K562 (cell line): ENCODE data around the gene EPB41L3. TPM values are rescaled to one million over a fixed set of nuclear protein-coding genes. Genes with fewer than 3 reads are reported as not detected.

ENCODE experiments used
- ATAC-seq: fragments of 200-7000 bp; cut with Tn5 transposase; 3 replicates; pipeline ENCODE4 v1.9.1; 2020; ENCODE audit warnings: moderate library complexity
- BruUV-seq: library from RNA; stranded (reverse); fragments of 400-500 nt; replicated peaks from 2 replicates; lab custom pipeline; 2021; lab: Mats Ljungman, UMichigan
- CTCF ChIA-PET: fragments of 300-600 bp; formaldehyde crosslinking; extraction: SDS; loops from one replicate; lab custom pipeline; 2021; ENCODE audit warnings: low intra/inter-chr PET ratio; lab: Yijun Ruan, JAX
- POLR2A ChIA-PET: fragments of 300-600, 350-650 bp; sonication (Branson Sonifier 250); formaldehyde crosslinking; extraction: SDS; loops from one replicate; lab custom pipeline; 2021; ENCODE audit warnings: antibody characterized with exemption, inconsistent platforms; lab: Yijun Ruan, JAX
- DNase-seq, 4 experiments: peaks; one replicate each; pipeline versions ENCODE4 v3.0.0 to v3.0.0-alpha.2; 2011 to 2018; ENCODE audit warnings: low spot score in 3 of 4, mixed read lengths in 3 of 4; ENCODE audit errors: extremely low read depth in 1 of 4
- FAIRE-seq: peaks from 2 replicates; lab custom pipeline; 2011; peaks lifted over from hg19 to GRCh38; lab: Jason Lieb, UNC
- H2AFZ ChIP-seq: 2 replicates; pipeline ENCODE4 v1.6.0; 2011; ENCODE audit warnings: low read depth, low read length, control low read depth, inconsistent platforms
- H3K27ac ChIP-seq: fragments of 200-600 bp; 3 replicates; pipeline ENCODE4 v1.8.0; 2011; ENCODE audit warnings: low read depth, mild to moderate bottlenecking, control low read depth, inconsistent platforms, low read length, moderate library complexity, mixed read lengths; ENCODE audit errors: extremely low read depth
- H3K27me3 ChIP-seq, 2 experiments: fragments of 300-600 bp in 1 of 2; 2 replicates in 1 of 2; 3 replicates in 1 of 2; pipeline versions ENCODE4 v1.6.0 to v1.8.0; 2011; ENCODE audit warnings: inconsistent platforms in 2 of 2, low read length in 2 of 2, mild to moderate bottlenecking in 1 of 2, mixed read lengths in 1 of 2, moderate library complexity in 1 of 2; ENCODE audit not compliant: control insufficient read depth in 2 of 2, insufficient read depth in 2 of 2
- H3K36me3 ChIP-seq: fragments of 300-600 bp; 3 replicates; pipeline ENCODE4 v1.8.0; 2011; ENCODE audit warnings: mild to moderate bottlenecking, low read length, inconsistent platforms; ENCODE audit not compliant: control insufficient read depth, insufficient read depth
- H3K4me1 ChIP-seq, 2 experiments: fragments of 200-600 bp in 1 of 2; replicated peaks in 1 of 2; 2 replicates in 1 of 2; 3 replicates in 1 of 2; pipeline versions ENCODE4 v1.5.1 to v1.8.0; 2011; ENCODE audit warnings: inconsistent platforms in 2 of 2, low read length in 2 of 2, mild to moderate bottlenecking in 1 of 2, mixed read lengths in 1 of 2, moderate library complexity in 1 of 2; ENCODE audit not compliant: control insufficient read depth in 2 of 2, insufficient read depth in 2 of 2
- H3K4me2 ChIP-seq: 2 replicates; pipeline ENCODE4 v1.6.1; 2011; ENCODE audit warnings: low read length, control low read depth, inconsistent platforms, mixed read lengths; ENCODE audit not compliant: insufficient read depth
- H3K4me3 ChIP-seq: fragments of 200-600 bp; sonication (generic), shearing (Covaris generic); 2 replicates; pipeline ENCODE4 v1.5.1; 2016; ENCODE audit warnings: control low read depth, inconsistent platforms
- H3K79me2 ChIP-seq: fragments of 200-600 bp; 3 replicates; pipeline ENCODE4 v1.8.0; 2011; ENCODE audit warnings: low read length, inconsistent platforms; ENCODE audit not compliant: control insufficient read depth, insufficient read depth
- H3K9ac ChIP-seq, 2 experiments: 2 replicates each; pipeline versions ENCODE4 v1.6.0 to v1.6.1; 2011; ENCODE audit warnings: low read depth in 2 of 2, low read length in 2 of 2, control low read depth in 1 of 2, inconsistent platforms in 1 of 2, mild to moderate bottlenecking in 1 of 2, mixed read lengths in 1 of 2; ENCODE audit not compliant: insufficient read depth in 1 of 2
- H3K9me1 ChIP-seq: one replicate; pipeline ENCODE4 v1.6.0; 2011; ENCODE audit warnings: inconsistent platforms, mild to moderate bottlenecking, low read length, moderate library complexity; ENCODE audit not compliant: control insufficient read depth, insufficient read depth
- H3K9me3 ChIP-seq: replicated peaks from 2 replicates; pipeline ENCODE4 v1.5.1; 2011; ENCODE audit warnings: low read depth, low read length, inconsistent platforms; ENCODE audit not compliant: control insufficient read depth, insufficient read depth
- H4K20me1 ChIP-seq: replicated peaks from 2 replicates; pipeline ENCODE4 v1.6.1; 2011; ENCODE audit warnings: low read length, inconsistent platforms, mixed read lengths; ENCODE audit not compliant: control insufficient read depth, insufficient read depth
- ASH1L ChIP-seq: fragments of 450-650 bp; IDR thresholded peaks from 2 replicates; pipeline ENCODE4 v1.6.1; 2018; ENCODE audit warnings: borderline replicate concordance, mild to moderate bottlenecking, low read depth; ENCODE audit not compliant: partially characterized antibody
- ATF7 ChIP-seq: fragments of 450-650 bp; IDR thresholded peaks from 2 replicates; pipeline ENCODE4 v1.7.1; 2014; ENCODE audit warnings: mild to moderate bottlenecking, moderate library complexity
- BCOR ChIP-seq: fragments of 450-650 bp; IDR thresholded peaks from 2 replicates; pipeline ENCODE4 v1.6.1; 2016
- CC2D1A ChIP-seq: fragments of 450-650 bp; IDR thresholded peaks from 2 replicates; pipeline ENCODE4 v1.6.1; 2017; ENCODE audit warnings: mild to moderate bottlenecking
- CCNT2 ChIP-seq: IDR thresholded peaks from 2 replicates; pipeline ENCODE4 v1.6.1; 2011; ENCODE audit warnings: borderline replicate concordance, low read depth, mild to moderate bottlenecking, moderate library complexity, mixed read lengths, low read length; ENCODE audit not compliant: insufficient read length; ENCODE audit errors: extremely low read depth
- ETS2 ChIP-seq: IDR thresholded peaks from 2 replicates; pipeline ENCODE4 v1.6.1; 2016; ENCODE audit warnings: borderline replicate concordance, missing genetic modification characterization, mild to moderate bottlenecking, moderate library complexity, missing compliant biosample characterization; ENCODE audit not compliant: poor library complexity, severe bottlenecking
- PBX2 ChIP-seq, 2 experiments: IDR thresholded peaks in 1 of 2; conservative IDR thresholded peaks in 1 of 2; 2 replicates each; pipeline ENCODE4 v1.6.1; 2016; ENCODE audit warnings: low read depth in 2 of 2, mild to moderate bottlenecking in 1 of 2, missing compliant biosample characterization in 1 of 2, missing genetic modification characterization in 1 of 2, moderate library complexity in 1 of 2
- SREBF1 ChIP-seq: fragments of 150-350 bp; IDR thresholded peaks from 2 replicates; pipeline ENCODE4 v1.6.1; 2014; ENCODE audit warnings: antibody characterized with exemption, low read depth, low read length, borderline replicate concordance
- SRSF7 ChIP-seq: fragments of 200-400 bp; formaldehyde crosslinking; optimal IDR thresholded peaks from 2 replicates; pipeline ENCODE3; 2017; ENCODE audit warnings: mild to moderate bottlenecking, low read depth, low read length
- THRAP3 ChIP-seq: fragments of 450-650 bp; IDR thresholded peaks from 2 replicates; pipeline ENCODE4 v1.6.1; 2016; ENCODE audit warnings: mild to moderate bottlenecking, inconsistent platforms, borderline replicate concordance
- TSHZ1 ChIP-seq: fragments of 250-450 bp; sonication (Bioruptor Pico); IDR thresholded peaks from 2 replicates; pipeline ENCODE4 v1.4.0; 2020; ENCODE audit warnings: mild to moderate bottlenecking, moderate library complexity
- ZKSCAN3 ChIP-seq: fragments of 250-450 bp; sonication (Bioruptor Pico); IDR thresholded peaks from 2 replicates; pipeline ENCODE4 v1.4.0; 2020
- ZNF436 ChIP-seq: fragments of 250-450, 450-650 bp; sonication (Bioruptor Pico); formaldehyde crosslinking; IDR thresholded peaks from 2 replicates; pipeline ENCODE4 v1.7.0; 2020; ENCODE audit warnings: mild to moderate bottlenecking
- ZNF561 ChIP-seq: fragments of 450-650 bp; formaldehyde crosslinking; conservative IDR thresholded peaks from 2 replicates; pipeline ENCODE4 v1.4.0; 2020; ENCODE audit warnings: mild to moderate bottlenecking, moderate library complexity
- WGBS: fragments of 100-300 bp; shearing (Covaris generic); methylation state at CpG from one replicate; pipeline ENCODE4 v1.1.6; 2016; ENCODE audit warnings: low coverage, mixed read lengths; ENCODE audit not compliant: insufficient coverage; ENCODE audit errors: missing lambda C conversion rate; 5-methylcytosine and 5-hydroxymethylcytosine counted together
- in situ Hi-C: fragments of 300-500 bp; cut with MboI; formaldehyde crosslinking; loops from 4 replicates; pipeline ENCODE4 v1.15.0; 2018; ENCODE audit warnings: inconsistent platforms, mixed read lengths
- intact Hi-C: fragments of 100-400 bp; cut with micrococcal nuclease; formaldehyde crosslinking; loops from 2 replicates; pipeline ENCODE4 v1.14.2; 2022
- polyA plus RNA-seq, 8 experiments: library from polyadenylated mRNA; depleted of rRNA in 4 of 8; stranded (reverse) in 5 of 8; unstranded in 3 of 8; fragments of >200 nt; fragmentation: Nextera tagmentation in 2 of 8; fragmentation: Illumina TruSeq in 1 of 8; extraction: Ambion mirVana in 2 of 8; extraction: Trizol in 1 of 8; gene quantifications; 2 replicates each; pipeline versions ENCODE4 v1.2.1 to v1.2.3, GENCODE V29; 2011 to 2014; ENCODE audit warnings: inconsistent platforms in 1 of 8, missing spikeins in 1 of 8
- total RNA-seq, 7 experiments: library from RNA; depleted of rRNA in 6 of 7; stranded (reverse); fragments of >200 nt in 6 of 7; fragmentation: Illumina TruSeq in 2 of 7; extraction: Trizol in 2 of 7; gene quantifications; 2 replicates each; pipeline versions ENCODE4 v1.2.1 to v1.2.3, GENCODE V29; 2011 to 2021; ENCODE audit warnings: low replicate concordance in 1 of 7

The EPB41L3 gene
- total and polyA plus RNA-seq, 9 of the 15 experiments (the other 6 are each of a cell fraction or from before 2014, with no cell fraction given): 0.44 to 0.49 TPM; not detected in 7

GRCh38 chr18:5538544-5538943 is 5.3 kb downstream of the EPB41L3 start:
- H3K4me1 ChIP-seq: no peaks in the 10 kb centered on the region; a peak in 1 of 5 replicates
- H3K4me2 ChIP-seq: no peak overlapping the region
- no peak overlapping the region for H3K27ac ChIP-seq
- H3K36me3 ChIP-seq: no peaks in the 10 kb centered on the region
- CTCF ChIA-PET: no interaction called here
- intact Hi-C loops (no loop called here), in situ Hi-C loops (no loop called here)
- DNase-seq (no peak), ATAC-seq (no peak), FAIRE-seq (no peak)
- H3K27me3 ChIP-seq: no peaks in the 10 kb centered on the region
- H3K9me3 ChIP-seq: no peaks in the 10 kb centered on the region; the same call in 1 of the 2 replicates
- no peak overlapping the region for H3K4me3 ChIP-seq
- POLR2A ChIA-PET: interaction anchor here (0.6 kb wide), 1 partner anchor 13 kb away, joined by 3 read pairs; no protein-coding TSS in a partner anchor
- no TSS peak for BruUV-seq
- TF ChIP-seq SRSF7 (no peak), SREBF1 (no peak), PBX2 (CRISPR knock-in tag; IDR thresholded peaks at IDR 0.05; ENCODE audit: low read depth) (no peak), PBX2 (tag; conservative IDR thresholded peaks at IDR 0.05; ENCODE audit: low read depth) (no peak), ATF7 (no peak), ZNF561 (CRISPR knock-in tag) (no peak), THRAP3 (no peak), ZNF436 (CRISPR knock-in tag) (no peak), TSHZ1 (no peak), BCOR (no peak), ETS2 (no peak), CC2D1A (no peak), ZKSCAN3 (no peak), ASH1L (no peak), CCNT2 (no peak)
- WGBS: 0% methylated on average over 2 of the region's 2 CpGs
- no peak overlapping the region for H3K9ac ChIP-seq
- no peak overlapping the region for H2AFZ ChIP-seq
- no peaks in the 10 kb centered on the region for H3K79me2 ChIP-seq
- H4K20me1 ChIP-seq: no peaks in the 10 kb centered on the region
- H3K9me1 ChIP-seq: no peaks in the 10 kb centered on the region
